Esophagus squamous epithelium (tissue), 5 donors: Measurements from ENCODE around the gene KRT74. TPM values are rescaled to one million over a fixed set of nuclear protein-coding genes. Genes with fewer than 3 reads are reported as not detected.

ENCODE experiments used
- DNase-seq: peaks from one replicate; lab custom pipeline; 2025; lab: John Stamatoyannopoulos, UW
- H3K27ac ChIP-seq, 4 donors: fragments of 200-600 bp; sonication (generic); one replicate each; pipeline ENCODE4 v1.5.1; 2016 to 2019; ENCODE audit warnings: mild to moderate bottlenecking in 1 of 4
- H3K27me3 ChIP-seq, 4 donors: fragments of 200-600 bp; sonication (generic); 1 replicate in 3 of 4; 2 replicates in 1 of 4; pipeline versions ENCODE4 v1.5.1 to v1.6.0; 2017 to 2021; ENCODE audit warnings: antibody characterized with exemption in 1 of 4
- H3K36me3 ChIP-seq, 3 donors: fragments of 200-600 bp; sonication (generic); one replicate each; pipeline ENCODE4 v1.5.1; 2016 to 2019
- H3K4me1 ChIP-seq, 3 donors: fragments of 200-600 bp; sonication (generic); one replicate each; pipeline ENCODE4 v1.5.1; 2017 to 2019
- H3K4me3 ChIP-seq, 4 donors: fragments of 200-600 bp; sonication (generic); 1 replicate in 3 of 4; 2 replicates in 1 of 4; pipeline ENCODE4 v1.5.1; 2016 to 2019; ENCODE audit warnings: mild to moderate bottlenecking in 2 of 4, moderate library complexity in 1 of 4
- H3K9me3 ChIP-seq, 3 donors: fragments of 200-600 bp; sonication (generic); one replicate each; pipeline ENCODE4 v1.5.1; 2016 to 2019
- POLR2A ChIP-seq, 4 donors: fragments of 450-650 bp; IDR thresholded peaks; one replicate each; pipeline ENCODE4 v1.6.1; 2017; ENCODE audit warnings: antibody characterized with exemption in 4 of 4, mild to moderate bottlenecking in 4 of 4, moderate library complexity in 3 of 4
- whole genome bisulfite sequencing, 2 donors: methylation state at CpG; one replicate each; pipeline ENCODE4 v1.1.5; 2018; 5-methylcytosine and 5-hydroxymethylcytosine counted together
- intact Hi-C: fragments of 100-400 bp; cut with DNase I; formaldehyde crosslinking; loops from one replicate; pipeline ENCODE4 v1.15.0; 2022
- total RNA-seq, 4 donors: library from RNA; depleted of rRNA; stranded (reverse); fragments of >200 nt; gene quantifications; one replicate each; pipeline ENCODE4 v1.1.0, GENCODE V29; 2016
- TF ChIP-seq, protein P1 (sequence below), 6 experiments: fragments of 450-650 bp in 4 of 6; fragments of 200-600 bp in 2 of 6; sonication (generic) in 2 of 6; IDR thresholded peaks; one replicate each; pipeline ENCODE4 v1.5.1; 2016 to 2019; ENCODE audit warnings: antibody characterized with exemption in 6 of 6, mild to moderate bottlenecking in 4 of 6, moderate library complexity in 4 of 6
- donor health status: DM: yes; HTN: yes; CAD: no.

KRT74 gene
- total RNA-seq, 4 donors from 2014 or later: 0.19 to 6.7 TPM; not detected in 2

GRCh38 chr12:52616680-52617402 is 43.2 kb upstream of the KRT74 start:
- intact Hi-C loops: no loop called here
- peaks cover 0 to 30% (median 0%) of the 10 kb centered on the region in 4 donors for H3K27me3 ChIP-seq
- H3K4me3 ChIP-seq: no peak overlapping the region
- no peak for DNase-seq
- no peak overlapping the region for H3K27ac ChIP-seq
- TF ChIP-seq, protein P1, sequence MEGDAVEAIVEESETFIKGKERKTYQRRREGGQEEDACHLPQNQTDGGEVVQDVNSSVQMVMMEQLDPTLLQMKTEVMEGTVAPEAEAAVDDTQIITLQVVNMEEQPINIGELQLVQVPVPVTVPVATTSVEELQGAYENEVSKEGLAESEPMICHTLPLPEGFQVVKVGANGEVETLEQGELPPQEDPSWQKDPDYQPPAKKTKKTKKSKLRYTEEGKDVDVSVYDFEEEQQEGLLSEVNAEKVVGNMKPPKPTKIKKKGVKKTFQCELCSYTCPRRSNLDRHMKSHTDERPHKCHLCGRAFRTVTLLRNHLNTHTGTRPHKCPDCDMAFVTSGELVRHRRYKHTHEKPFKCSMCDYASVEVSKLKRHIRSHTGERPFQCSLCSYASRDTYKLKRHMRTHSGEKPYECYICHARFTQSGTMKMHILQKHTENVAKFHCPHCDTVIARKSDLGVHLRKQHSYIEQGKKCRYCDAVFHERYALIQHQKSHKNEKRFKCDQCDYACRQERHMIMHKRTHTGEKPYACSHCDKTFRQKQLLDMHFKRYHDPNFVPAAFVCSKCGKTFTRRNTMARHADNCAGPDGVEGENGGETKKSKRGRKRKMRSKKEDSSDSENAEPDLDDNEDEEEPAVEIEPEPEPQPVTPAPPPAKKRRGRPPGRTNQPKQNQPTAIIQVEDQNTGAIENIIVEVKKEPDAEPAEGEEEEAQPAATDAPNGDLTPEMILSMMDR (IDR thresholded peaks at IDR 0.05): no peak
- TF ChIP-seq POLR2A (IDR thresholded peaks at IDR 0.05): no peak
- WGBS, 2 donors: 86% methylated on average over 10 of the region's 10 CpGs
- no peaks in the 10 kb centered on the region for H3K36me3 ChIP-seq
- peaks cover 0 to 8% (median 0%) of the 10 kb centered on the region in 3 donors for H3K4me1 ChIP-seq
- H3K9me3 ChIP-seq: no peaks in the 10 kb centered on the region

DNA sequence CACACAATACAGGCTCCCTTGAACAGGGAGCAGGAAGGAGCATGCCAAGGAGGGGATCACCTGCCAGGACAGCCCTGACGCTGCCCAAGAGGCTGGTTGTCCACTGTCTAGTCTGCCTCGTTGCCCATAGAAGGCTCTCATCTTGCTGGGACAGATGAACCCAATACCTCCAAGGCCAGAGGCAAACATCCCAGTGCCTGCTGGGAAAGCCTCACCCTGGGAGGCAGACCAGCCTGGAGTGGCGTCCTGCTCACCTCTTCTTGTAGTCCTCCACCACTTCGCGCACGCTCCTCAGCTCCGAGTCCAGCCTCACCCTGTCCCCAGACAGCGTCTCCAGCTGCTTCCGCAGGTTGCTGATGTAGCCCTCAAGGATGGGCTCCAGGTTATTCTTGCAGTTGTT is 42.3 kb upstream of the KRT74 start:
- peaks cover 0 to 38% (median 0%) of the 10 kb centered on the region in 4 donors for H3K27me3 ChIP-seq
- H3K36me3 ChIP-seq: no peaks in the 10 kb centered on the region
- no peak for DNase-seq
- H3K4me1 ChIP-seq: peaks cover 0 to 8% (median 0%) of the 10 kb centered on the region in 3 donors
- intact Hi-C loops: no loop called here
- TF ChIP-seq, protein P1 (IDR thresholded peaks at IDR 0.05): no peak
- TF ChIP-seq POLR2A (IDR thresholded peaks at IDR 0.05): no peak
- no peak overlapping the region for H3K4me3 ChIP-seq
- 95 to 100% methylated on average over 1 to 4 of the region's 9 CpGs for WGBS, 2 donors
- H3K27ac ChIP-seq: no peak overlapping the region
- no peaks in the 10 kb centered on the region for H3K9me3 ChIP-seq

DNA sequence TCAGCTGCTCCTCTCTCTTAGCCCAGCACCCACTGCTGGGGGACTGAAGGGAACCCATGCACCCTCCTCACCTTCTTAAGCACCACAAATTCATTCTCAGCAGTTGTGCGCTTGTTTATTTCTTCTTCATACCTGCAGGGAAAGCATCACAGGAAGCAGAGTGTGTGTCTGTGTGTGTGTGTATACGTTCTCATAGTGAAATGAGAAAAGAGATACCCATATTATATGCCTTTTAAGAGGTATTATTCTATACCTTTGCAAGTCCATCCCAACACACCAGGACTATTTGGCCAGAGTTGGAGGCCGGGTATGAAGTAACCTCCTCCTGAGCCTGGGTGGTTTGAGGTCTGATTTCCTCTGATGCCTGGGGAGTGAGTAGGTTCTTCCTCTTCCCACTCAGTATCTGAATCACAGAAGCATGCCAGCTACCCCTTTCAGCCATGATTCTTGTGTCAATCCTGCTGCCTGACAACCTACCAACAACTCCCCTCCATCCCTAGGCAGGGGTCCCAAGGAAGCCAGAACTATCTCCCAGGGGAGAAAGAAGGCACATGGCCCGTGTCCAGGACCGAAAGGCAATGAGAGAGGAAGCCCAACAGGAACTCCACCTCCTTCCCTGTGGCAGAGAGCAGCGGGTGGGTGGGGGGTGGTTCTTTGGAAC is 41.7 kb upstream of the KRT74 start:
- intact Hi-C loops: no loop called here
- Histone ChIP-seq H3K4me1 (peaks cover 0 to 8% (median 0%) of the 10 kb centered on the region in 3 donors), H3K36me3 (no peaks in the 10 kb centered on the region), H3K4me3 (no peak overlapping the region), H3K9me3 (no peaks in the 10 kb centered on the region), H3K27me3 (peaks cover 0 to 44% (median 0%) of the 10 kb centered on the region in 4 donors), H3K27ac (no peak overlapping the region)
- TF ChIP-seq, protein P1 (IDR thresholded peaks at IDR 0.05): no peak
- no peak for TF ChIP-seq POLR2A (IDR thresholded peaks at IDR 0.05)
- no peak for DNase-seq
- WGBS, 2 donors: 71 to 75% methylated on average over 3 of the region's 6 CpGs

DNA sequence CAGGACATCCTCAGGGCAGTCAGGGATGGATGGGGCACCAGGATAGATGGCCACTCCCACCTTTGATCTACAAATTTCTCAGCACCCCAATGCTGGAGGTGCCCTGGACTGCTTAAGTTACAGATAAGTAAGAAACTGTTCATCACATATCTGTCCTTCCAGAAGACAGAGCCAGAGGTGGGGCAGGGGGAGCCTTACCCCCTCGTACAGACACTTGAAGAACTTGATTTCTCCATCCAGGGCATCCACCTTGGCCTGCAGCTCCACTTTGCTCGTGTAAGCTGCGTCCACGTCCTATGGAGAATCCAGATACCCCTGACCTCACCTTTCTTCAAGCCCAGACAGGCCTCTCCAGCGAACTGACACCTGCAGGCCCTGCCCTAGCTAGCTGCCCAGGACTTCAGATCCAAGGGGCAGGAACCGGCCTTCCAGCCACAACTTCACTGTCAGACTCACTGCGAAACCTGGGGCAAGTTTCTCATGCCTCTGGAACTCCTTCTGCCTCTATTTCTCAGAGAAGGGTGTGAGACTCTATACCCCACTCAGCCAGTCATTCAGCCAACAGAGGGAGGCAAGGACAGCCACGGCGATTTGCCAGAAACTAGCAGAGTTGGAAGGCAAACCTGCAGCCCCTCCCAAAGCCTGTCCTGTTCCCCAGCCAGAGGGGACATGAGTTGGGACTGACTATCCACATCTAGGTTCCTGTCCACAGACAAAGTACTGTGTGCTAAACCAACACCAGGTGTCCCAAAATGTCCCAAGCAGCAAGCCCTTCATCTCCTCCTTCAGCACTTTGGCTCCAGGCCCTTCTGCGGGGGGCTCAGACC is 41.0 kb upstream of the KRT74 start:
- H3K27me3 ChIP-seq: peaks cover 0 to 49% (median 0%) of the 10 kb centered on the region in 4 donors
- peaks cover 0 to 8% (median 0%) of the 10 kb centered on the region in 3 donors for H3K4me1 ChIP-seq
- 70 to 93% methylated on average over 3 to 6 of the region's 10 CpGs for WGBS, 2 donors
- H3K4me3 ChIP-seq: no peak overlapping the region
- H3K36me3 ChIP-seq: no peaks in the 10 kb centered on the region
- H3K9me3 ChIP-seq: no peaks in the 10 kb centered on the region
- intact Hi-C loops: no loop called here
- H3K27ac ChIP-seq: no peak overlapping the region
- DNase-seq: no peak
- TF ChIP-seq, protein P1 (IDR thresholded peaks at IDR 0.05): no peak
- no peak for TF ChIP-seq POLR2A (IDR thresholded peaks at IDR 0.05)
